Karpas-422 (cell line): ENCODE results near the gene FSTL1. TPM values are rescaled to one million over a fixed set of nuclear protein-coding genes. Genes with fewer than 3 reads are reported as not detected.
A peak's percentile ranks its signal among the peaks of the same experiment; 100 is the strongest.

Experiments
- DNase-seq: peaks from one replicate; pipeline ENCODE4 v3.0.0-alpha.2; 2015
- H2AFZ ChIP-seq: fragments of 200-600 bp; sonication (generic); 2 replicates; pipeline ENCODE4 v1.6.1; 2014; ENCODE audit warnings: antibody characterized with exemption, low read length, mixed read lengths
- H3K27ac ChIP-seq: fragments of 200-600 bp; sonication (generic); 2 replicates; pipeline ENCODE4 v1.5.1; 2014; ENCODE audit warnings: mild to moderate bottlenecking, low read length, moderate library complexity
- H3K27me3 ChIP-seq: fragments of 200-600 bp; sonication (generic); 2 replicates; pipeline ENCODE4 v1.6.1; 2014; ENCODE audit warnings: low read length, mixed read lengths
- H3K36me3 ChIP-seq: fragments of 200-600 bp; sonication (generic); 2 replicates; pipeline ENCODE4 v1.6.1; 2014; ENCODE audit warnings: low read length, mixed read lengths; ENCODE audit not compliant: insufficient read depth
- H3K4me1 ChIP-seq: fragments of 200-600 bp; sonication (generic); 2 replicates; pipeline ENCODE4 v1.6.1; 2014; ENCODE audit warnings: mild to moderate bottlenecking, low read length, mixed read lengths
- H3K4me2 ChIP-seq: fragments of 200-600 bp; sonication (generic); 2 replicates; pipeline ENCODE4 v1.6.1; 2014; ENCODE audit warnings: low read length, low read depth, mild to moderate bottlenecking; ENCODE audit not compliant: poor library complexity, severe bottlenecking
- H3K4me3 ChIP-seq: fragments of 200-600 bp; sonication (generic); 2 replicates; pipeline ENCODE4 v1.5.1; 2014; ENCODE audit warnings: mild to moderate bottlenecking, antibody characterized with exemption, low read length, mixed read lengths
- H3K79me2 ChIP-seq: fragments of 200-600 bp; sonication (generic); 2 replicates; pipeline ENCODE4 v1.6.1; 2014; ENCODE audit warnings: mild to moderate bottlenecking, low read length, mixed read lengths
- H3K9ac ChIP-seq: fragments of 200-600 bp; sonication (generic); 2 replicates; pipeline ENCODE4 v1.6.0; 2014; ENCODE audit warnings: low read length
- H3K9me2 ChIP-seq: fragments of 200-600 bp; sonication (generic), shearing (Covaris generic); replicated peaks from 2 replicates; pipeline ENCODE4 v1.6.0; 2014; ENCODE audit warnings: mild to moderate bottlenecking, low read length, moderate library complexity; ENCODE audit not compliant: insufficient read depth
- H3K9me3 ChIP-seq: fragments of 300-700, 200-600 bp; sonication (generic); 2 replicates; pipeline ENCODE4 v1.6.1; 2014; ENCODE audit warnings: low read length, mixed read lengths
- H4K20me1 ChIP-seq: fragments of 200-600 bp; sonication (generic); 2 replicates; pipeline ENCODE4 v1.6.1; 2014; ENCODE audit warnings: mild to moderate bottlenecking, antibody characterized with exemption, low read length, low read depth; ENCODE audit not compliant: insufficient read depth
- total RNA-seq: library from RNA; depleted of rRNA; stranded (reverse); fragments of >200 nt; shearing (Covaris generic); gene quantifications from 2 replicates; pipeline ENCODE4 v1.2.3, GENCODE V29; 2014; ENCODE audit warnings: low replicate concordance

Gene FSTL1
- total RNA-seq, 1 experiment from 2014 or later: not detected

GRCh38 chr3:120364101-120364500 lies 86.7 kb downstream of the FSTL1 start:
- no peak for DNase-seq

GRCh38 chr3:120357807-120358206 lies 93.0 kb downstream of the FSTL1 start:
- H3K9me3 ChIP-seq: no peaks in the 10 kb centered on the region
- no peak overlapping the region for H3K9ac ChIP-seq
- no peaks in the 10 kb centered on the region for H4K20me1 ChIP-seq
- no peak overlapping the region for H3K4me2 ChIP-seq
- H3K27me3 ChIP-seq: no peaks in the 10 kb centered on the region
- H3K4me1 ChIP-seq: peaks cover 5% of the 10 kb centered on the region
- no peak overlapping the region for H2AFZ ChIP-seq
- H3K79me2 ChIP-seq: no peaks in the 10 kb centered on the region
- no peaks in the 10 kb centered on the region for H3K9me2 ChIP-seq
- H3K27ac ChIP-seq: no peak overlapping the region
- no peak for DNase-seq
- H3K36me3 ChIP-seq: no peaks in the 10 kb centered on the region
- no peak overlapping the region for H3K4me3 ChIP-seq

More at GRCh38 chr3:120364101-120364500, 86.7 kb downstream of the FSTL1 start:
- peaks cover 12% of the 10 kb centered on the region for H3K4me1 ChIP-seq
- no peak overlapping the region for H3K27ac ChIP-seq
- no peak overlapping the region for H3K4me3 ChIP-seq
- H3K79me2 ChIP-seq: no peaks in the 10 kb centered on the region
- no peak overlapping the region for H3K4me2 ChIP-seq
- no peaks in the 10 kb centered on the region for H3K27me3 ChIP-seq
- H2AFZ ChIP-seq: no peak overlapping the region
- H3K36me3 ChIP-seq: no peaks in the 10 kb centered on the region
- H3K9me3 ChIP-seq: no peaks in the 10 kb centered on the region
- H3K9me2 ChIP-seq: no peaks in the 10 kb centered on the region
- H3K9ac ChIP-seq: no peak overlapping the region
- no peaks in the 10 kb centered on the region for H4K20me1 ChIP-seq

- Histone ChIP-seq H3K4me2 (no peak overlapping the region), H3K9ac (no peak overlapping the region), H3K9me2 (no peaks in the 10 kb centered on the region), H4K20me1 (no peaks in the 10 kb centered on the region), H3K27me3 (no peaks in the 10 kb centered on the region), H2AFZ (no peak overlapping the region), H3K27ac (no peak overlapping the region), H3K79me2 (no peaks in the 10 kb centered on the region), H3K36me3 (no peaks in the 10 kb centered on the region), H3K9me3 (no peaks in the 10 kb centered on the region), H3K4me3 (no peak overlapping the region), H3K4me1 (peaks cover 9% of the 10 kb centered on the region)
- DNase-seq: no peak
Measured at GRCh38 chr3:120355486-120355885, 95.3 kb downstream of the FSTL1 start.

- no peaks in the 10 kb centered on the region for H3K36me3 ChIP-seq
- DNase-seq: no peak
- H2AFZ ChIP-seq: no peak overlapping the region
- H3K4me2 ChIP-seq: no peak overlapping the region
- H3K9me2 ChIP-seq: no peaks in the 10 kb centered on the region
- peaks cover 20% of the 10 kb centered on the region for H3K4me1 ChIP-seq
- peaks cover 9% of the 10 kb centered on the region for H3K79me2 ChIP-seq
- no peaks in the 10 kb centered on the region for H3K27me3 ChIP-seq
- H3K27ac ChIP-seq: no peak overlapping the region
- no peaks in the 10 kb centered on the region for H4K20me1 ChIP-seq
- H3K9me3 ChIP-seq: no peaks in the 10 kb centered on the region
- H3K4me3 ChIP-seq: no peak overlapping the region
- H3K9ac ChIP-seq: no peak overlapping the region
Measured at GRCh38 chr3:120353463-120353862, 97.3 kb downstream of the FSTL1 start.

- Histone ChIP-seq H2AFZ (no peak overlapping the region), H3K27me3 (no peaks in the 10 kb centered on the region), H3K36me3 (peaks cover 1% of the 10 kb centered on the region; the same call in 1 of the 2 replicates), H3K4me3 (no peak overlapping the region), H3K27ac (no peak overlapping the region), H3K79me2 (peaks cover 22% of the 10 kb centered on the region), H3K9me3 (no peaks in the 10 kb centered on the region), H3K4me2 (no peak overlapping the region), H3K9me2 (no peaks in the 10 kb centered on the region), H3K4me1 (peaks cover 26% of the 10 kb centered on the region), H4K20me1 (peaks cover 5% of the 10 kb centered on the region; the same call in 1 of the 2 replicates), H3K9ac (no peak overlapping the region)
- DNase-seq: no peak
Measured at GRCh38 chr3:120352017-120352416, 98.8 kb downstream of the FSTL1 start.

- no peaks in the 10 kb centered on the region for H3K27me3 ChIP-seq
- no peak overlapping the region for H3K27ac ChIP-seq
- peak overlapping the region; percentile 91 for H3K4me2 ChIP-seq
- 0 out of 2 replicates have a peak overlapping the region, but pooled peaks have one; percentile 78 for H2AFZ ChIP-seq
- peaks cover 5% of the 10 kb centered on the region; the same call in 1 of the 2 replicates for H4K20me1 ChIP-seq
- H3K79me2 ChIP-seq: peaks cover 38% of the 10 kb centered on the region
- H3K4me1 ChIP-seq: peaks cover 30% of the 10 kb centered on the region
- no peaks in the 10 kb centered on the region for H3K9me2 ChIP-seq
- H3K36me3 ChIP-seq: peaks cover 16% of the 10 kb centered on the region
- peak overlapping the region; percentile 82 for H3K9ac ChIP-seq
- H3K9me3 ChIP-seq: no peaks in the 10 kb centered on the region
- H3K4me3 ChIP-seq: peak overlapping the region; percentile 83
- peak; percentile 60 for DNase-seq
Measured at GRCh38 chr3:120350401-120350941, 100.3 kb downstream of the FSTL1 start.

- no peaks in the 10 kb centered on the region for H3K27me3 ChIP-seq
- no peaks in the 10 kb centered on the region for H3K9me2 ChIP-seq
- peak overlapping the region; percentile 78 for H2AFZ ChIP-seq
- H4K20me1 ChIP-seq: peaks cover 5% of the 10 kb centered on the region; the same call in 1 of the 2 replicates
- peaks cover 27% of the 10 kb centered on the region for H3K4me1 ChIP-seq
- H3K36me3 ChIP-seq: peaks cover 23% of the 10 kb centered on the region
- H3K79me2 ChIP-seq: peaks cover 45% of the 10 kb centered on the region
- peak overlapping the region; percentile 91 for H3K4me2 ChIP-seq
- H3K9me3 ChIP-seq: no peaks in the 10 kb centered on the region
- H3K27ac ChIP-seq: peak overlapping the region; percentile 70
- peak overlapping the region; percentile 83 for H3K4me3 ChIP-seq
- no peak for DNase-seq
- peak overlapping the region; percentile 82 for H3K9ac ChIP-seq
Measured at GRCh38 chr3:120349855-120350125, 101.0 kb downstream of the FSTL1 start.

- Histone ChIP-seq H3K4me3 (peak within 1 kb of the TSS; percentile 83), H3K27ac (peak within 1 kb of the TSS; percentile 70), H3K27me3 (no peaks in the 10 kb centered on the region), H3K9ac (peak within 1 kb of the TSS; percentile 82), H3K4me1 (peaks cover 27% of the 10 kb centered on the region), H3K4me2 (peak within 1 kb of the TSS; percentile 91), H3K9me2 (no peaks in the 10 kb centered on the region), H3K9me3 (no peaks in the 10 kb centered on the region), H3K36me3 (peaks cover 29% of the 10 kb centered on the region), H4K20me1 (peaks cover 5% of the 10 kb centered on the region; the same call in 1 of the 2 replicates), H2AFZ (peak within 1 kb of the TSS; percentile 78), H3K79me2 (peaks cover 50% of the 10 kb centered on the region)
- peak; percentile 98 for DNase-seq
Measured at GRCh38 chr3:120348991-120349854, 101.6 kb downstream of the FSTL1 start, which contains the start of gene LRRC58. Gene LRRC58, minus strand, starts transcription at chr3:120349354. Its CDS starts 111 bp downstream, at chr3:120349243.
